K562 (cell line): ENCODE data around the gene DCTN2. TPM values are rescaled to one million over a fixed set of nuclear protein-coding genes. Genes with fewer than 3 reads are reported as not detected.

ENCODE experiments used
- BRCA1 ChIP-seq, 2 experiments: fragments of 450-650 bp in 1 of 2; sonication (generic) in 1 of 2; formaldehyde crosslinking in 1 of 2; IDR thresholded peaks; 2 replicates each; pipeline versions ENCODE4 v1.5.0 to v1.6.1; 2017 to 2020; ENCODE audit warnings: mild to moderate bottlenecking in 1 of 2, missing genetic modification reagents in 1 of 2
- ELF4 ChIP-seq: fragments of 450-650 bp; formaldehyde crosslinking; IDR thresholded peaks from 2 replicates; pipeline ENCODE4 v1.4.0; 2022; ENCODE audit warnings: missing genetic modification characterization
- EWSR1 ChIP-seq: fragments of 450-650 bp; IDR thresholded peaks from 2 replicates; pipeline ENCODE4 v1.6.1; 2018; ENCODE audit warnings: borderline replicate concordance, mild to moderate bottlenecking, low read depth, moderate library complexity; ENCODE audit not compliant: partially characterized antibody
- GATAD2B ChIP-seq: fragments of 450-650 bp; IDR thresholded peaks from 2 replicates; pipeline ENCODE4 v1.6.1; 2017; ENCODE audit warnings: mild to moderate bottlenecking, borderline replicate concordance
- HLTF ChIP-seq: fragments of 450-650 bp; IDR thresholded peaks from 2 replicates; pipeline ENCODE4 v1.6.1; 2016
- HNRNPUL1 ChIP-seq: fragments of 200-400 bp; formaldehyde crosslinking; IDR thresholded peaks from 2 replicates; pipeline ENCODE4 v1.6.1; 2017; ENCODE audit warnings: low read length
- KDM4B ChIP-seq, 2 experiments: fragments of 450-650 bp in 1 of 2; sonication (generic) in 1 of 2; IDR thresholded peaks; 2 replicates each; pipeline ENCODE4 v1.6.1; 2016 to 2017; ENCODE audit warnings: borderline replicate concordance in 2 of 2, antibody characterized with exemption in 1 of 2, low read depth in 1 of 2, mild to moderate bottlenecking in 1 of 2
- KDM5B ChIP-seq: fragments of 200-600 bp; sonication (generic); IDR thresholded peaks from 2 replicates; pipeline ENCODE4 v1.6.1; 2012; ENCODE audit warnings: low read depth, mild to moderate bottlenecking, moderate library complexity, low read length, control low read depth, inconsistent platforms; ENCODE audit not compliant: insufficient replicate concordance
- MYNN ChIP-seq, 2 experiments: sonication (generic); formaldehyde crosslinking in 1 of 2; IDR thresholded peaks; 2 replicates each; pipeline versions ENCODE4 v1.5.0 to v1.6.1; 2016 to 2020; ENCODE audit warnings: antibody characterized with exemption in 1 of 2, missing genetic modification reagents in 1 of 2
- NBN ChIP-seq: fragments of 450-650 bp; IDR thresholded peaks from 2 replicates; pipeline ENCODE4 v1.6.1; 2016; ENCODE audit warnings: low read depth, mild to moderate bottlenecking
- PPARD ChIP-seq: fragments of 250-450 bp; sonication (Bioruptor Pico); IDR thresholded peaks from 2 replicates; pipeline ENCODE4 v1.8.0; 2022; ENCODE audit warnings: inconsistent platforms, mild to moderate bottlenecking, moderate library complexity
- STAT5B ChIP-seq: fragments of 250-450 bp; sonication (Bioruptor Pico); IDR thresholded peaks from 2 replicates; pipeline ENCODE4 v1.8.0; 2021; ENCODE audit warnings: mild to moderate bottlenecking, inconsistent platforms
- TAF9B ChIP-seq: fragments of 450-650 bp; IDR thresholded peaks from 2 replicates; pipeline ENCODE4 v1.6.1; 2018; ENCODE audit warnings: mild to moderate bottlenecking; ENCODE audit not compliant: partially characterized antibody
- TAL1 ChIP-seq: fragments of 450-650 bp; IDR thresholded peaks from 2 replicates; pipeline ENCODE4 v1.6.1; 2016; ENCODE audit warnings: mild to moderate bottlenecking
- TARDBP ChIP-seq: fragments of 450-650 bp; IDR thresholded peaks from 2 replicates; pipeline ENCODE4 v1.6.1; 2016
- TRIM24 ChIP-seq, 2 experiments: fragments of 450-650 bp; IDR thresholded peaks; 2 replicates each; pipeline ENCODE4 v1.6.1; 2016
- WHSC1 ChIP-seq: IDR thresholded peaks from one replicate; pipeline ENCODE4 v1.6.1; 2012; ENCODE audit warnings: low read length, control low read depth, inconsistent platforms
- ZNF436 ChIP-seq: fragments of 250-450, 450-650 bp; sonication (Bioruptor Pico); formaldehyde crosslinking; IDR thresholded peaks from 2 replicates; pipeline ENCODE4 v1.7.0; 2020; ENCODE audit warnings: mild to moderate bottlenecking
- polyA plus RNA-seq, 8 experiments: library from polyadenylated mRNA; depleted of rRNA in 4 of 8; stranded (reverse) in 5 of 8; unstranded in 3 of 8; fragments of >200 nt; fragmentation: Nextera tagmentation in 2 of 8; fragmentation: Illumina TruSeq in 1 of 8; extraction: Ambion mirVana in 2 of 8; extraction: Trizol in 1 of 8; gene quantifications; 2 replicates each; pipeline versions ENCODE4 v1.2.1 to v1.2.3, GENCODE V29; 2011 to 2014; ENCODE audit warnings: inconsistent platforms in 1 of 8, missing spikeins in 1 of 8
- total RNA-seq, 7 experiments: library from RNA; depleted of rRNA in 6 of 7; stranded (reverse); fragments of >200 nt in 6 of 7; fragmentation: Illumina TruSeq in 2 of 7; extraction: Trizol in 2 of 7; gene quantifications; 2 replicates each; pipeline versions ENCODE4 v1.2.1 to v1.2.3, GENCODE V29; 2011 to 2021; ENCODE audit warnings: low replicate concordance in 1 of 7
- TF ChIP-seq, protein P1 (sequence below), 2 experiments: fragments of 200-800 bp in 1 of 2; sonication (Bioruptor generic) in 1 of 2; sonication (generic) in 1 of 2; formaldehyde crosslinking in 1 of 2; IDR thresholded peaks in 1 of 2; conservative IDR thresholded peaks in 1 of 2; 2 replicates each; pipeline versions ENCODE4 v1.5.0 to v1.6.1; 2016 to 2020; ENCODE audit warnings: missing compliant biosample characterization in 1 of 2, missing genetic modification characterization in 1 of 2, missing genetic modification reagents in 1 of 2
- TF ChIP-seq, protein P2 (sequence below): sonication (generic); formaldehyde crosslinking; IDR thresholded peaks from 2 replicates; pipeline ENCODE4 v1.8.0; 2022; ENCODE audit warnings: missing genetic modification reagents, mild to moderate bottlenecking, moderate library complexity, borderline replicate concordance
- TF ChIP-seq, protein P3 (sequence below): sonication (generic); formaldehyde crosslinking; IDR thresholded peaks from 2 replicates; pipeline ENCODE4 v1.8.0; 2022; ENCODE audit warnings: missing genetic modification reagents, mild to moderate bottlenecking, borderline replicate concordance
- TF ChIP-seq, protein P4 (sequence below): fragments of 250-450 bp; sonication (Bioruptor Pico); IDR thresholded peaks from 2 replicates; pipeline ENCODE4 v1.8.0; 2022; ENCODE audit warnings: moderate library complexity, mild to moderate bottlenecking, inconsistent platforms
- TF ChIP-seq, protein P5 (sequence below): sonication (generic); formaldehyde crosslinking; IDR thresholded peaks from 2 replicates; pipeline ENCODE4 v1.4.0; 2020; ENCODE audit warnings: mild to moderate bottlenecking, missing genetic modification reagents

The DCTN2 gene
- total and polyA plus RNA-seq, 9 of the 15 experiments (the other 6 are each of a cell fraction or from before 2014, with no cell fraction given), result 43.6 to 270 (median 125) TPM

DNA sequence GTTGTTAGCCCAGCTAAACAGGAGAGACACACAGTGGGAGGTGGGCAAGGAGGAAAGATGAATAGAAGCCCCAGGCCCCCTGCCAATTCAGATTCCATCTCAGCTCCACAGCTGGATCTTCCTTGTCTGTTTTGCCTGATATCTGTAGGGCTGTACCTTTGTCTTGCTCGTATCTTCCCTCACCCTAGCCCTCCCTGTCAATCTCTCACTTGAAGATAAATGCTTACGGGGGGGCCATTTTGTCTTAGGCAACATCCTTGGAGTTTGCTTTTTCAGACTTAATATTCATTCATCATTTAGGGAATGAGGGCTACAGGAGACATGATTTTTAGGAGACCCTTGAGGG lies 5.3 kb upstream of the DCTN2 start (continued):
- TF ChIP-seq, protein P1, sequence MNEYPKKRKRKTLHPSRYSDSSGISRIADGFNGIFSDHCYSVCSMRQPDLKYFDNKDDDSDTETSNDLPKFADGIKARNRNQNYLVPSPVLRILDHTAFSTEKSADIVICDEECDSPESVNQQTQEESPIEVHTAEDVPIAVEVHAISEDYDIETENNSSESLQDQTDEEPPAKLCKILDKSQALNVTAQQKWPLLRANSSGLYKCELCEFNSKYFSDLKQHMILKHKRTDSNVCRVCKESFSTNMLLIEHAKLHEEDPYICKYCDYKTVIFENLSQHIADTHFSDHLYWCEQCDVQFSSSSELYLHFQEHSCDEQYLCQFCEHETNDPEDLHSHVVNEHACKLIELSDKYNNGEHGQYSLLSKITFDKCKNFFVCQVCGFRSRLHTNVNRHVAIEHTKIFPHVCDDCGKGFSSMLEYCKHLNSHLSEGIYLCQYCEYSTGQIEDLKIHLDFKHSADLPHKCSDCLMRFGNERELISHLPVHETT (CRISPR knock-in tag; conservative IDR thresholded peaks at IDR 0.05 in 1 of 2, IDR thresholded peaks at IDR 0.05 in 1 of 2), result 0 out of 4 replicates have a peak, but pooled peaks of 1 of the 2 experiments have one; percentile 40
- TF ChIP-seq ZNF436 (CRISPR knock-in tag) (no peak), TARDBP (no peak), HNRNPUL1 (no peak), WHSC1 (no peak), KDM4B (IDR thresholded peaks at IDR 0.05; ENCODE audit: borderline replicate concordance in 2 of 2, low read depth in 1 of 2) (no peak), MYNN (IDR thresholded peaks at IDR 0.05) (0 out of 2 replicates have a peak, but pooled peaks have one; percentile 33), MYNN (CRISPR knock-in tag; IDR thresholded peaks at IDR 0.05) (no peak), EWSR1 (no peak), KDM5B (no peak), BRCA1 (IDR thresholded peaks at IDR 0.05) (no peak), BRCA1 (CRISPR knock-in tag; IDR thresholded peaks at IDR 0.05) (no peak), PPARD (CRISPR knock-in tag) (no peak), TRIM24 (IDR thresholded peaks at IDR 0.05) (peak; percentile 68 to 82), NBN (no peak), HLTF (no peak), GATAD2B (peak; percentile 78; the same call in 1 of the 2 replicates), STAT5B (CRISPR knock-in tag) (no peak), TAF9B (peak; percentile 31), ELF4 (CRISPR knock-in tag) (no peak), TAL1 (peak; percentile 95)
- TF ChIP-seq, protein P2, sequence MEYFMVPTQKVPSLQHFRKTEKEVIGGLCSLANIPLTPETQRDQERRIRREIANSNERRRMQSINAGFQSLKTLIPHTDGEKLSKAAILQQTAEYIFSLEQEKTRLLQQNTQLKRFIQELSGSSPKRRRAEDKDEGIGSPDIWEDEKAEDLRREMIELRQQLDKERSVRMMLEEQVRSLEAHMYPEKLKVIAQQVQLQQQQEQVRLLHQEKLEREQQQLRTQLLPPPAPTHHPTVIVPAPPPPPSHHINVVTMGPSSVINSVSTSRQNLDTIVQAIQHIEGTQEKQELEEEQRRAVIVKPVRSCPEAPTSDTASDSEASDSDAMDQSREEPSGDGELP (CRISPR knock-in tag), result peak; percentile 55; the same call in 1 of the 2 replicates
- TF ChIP-seq, protein P3, sequence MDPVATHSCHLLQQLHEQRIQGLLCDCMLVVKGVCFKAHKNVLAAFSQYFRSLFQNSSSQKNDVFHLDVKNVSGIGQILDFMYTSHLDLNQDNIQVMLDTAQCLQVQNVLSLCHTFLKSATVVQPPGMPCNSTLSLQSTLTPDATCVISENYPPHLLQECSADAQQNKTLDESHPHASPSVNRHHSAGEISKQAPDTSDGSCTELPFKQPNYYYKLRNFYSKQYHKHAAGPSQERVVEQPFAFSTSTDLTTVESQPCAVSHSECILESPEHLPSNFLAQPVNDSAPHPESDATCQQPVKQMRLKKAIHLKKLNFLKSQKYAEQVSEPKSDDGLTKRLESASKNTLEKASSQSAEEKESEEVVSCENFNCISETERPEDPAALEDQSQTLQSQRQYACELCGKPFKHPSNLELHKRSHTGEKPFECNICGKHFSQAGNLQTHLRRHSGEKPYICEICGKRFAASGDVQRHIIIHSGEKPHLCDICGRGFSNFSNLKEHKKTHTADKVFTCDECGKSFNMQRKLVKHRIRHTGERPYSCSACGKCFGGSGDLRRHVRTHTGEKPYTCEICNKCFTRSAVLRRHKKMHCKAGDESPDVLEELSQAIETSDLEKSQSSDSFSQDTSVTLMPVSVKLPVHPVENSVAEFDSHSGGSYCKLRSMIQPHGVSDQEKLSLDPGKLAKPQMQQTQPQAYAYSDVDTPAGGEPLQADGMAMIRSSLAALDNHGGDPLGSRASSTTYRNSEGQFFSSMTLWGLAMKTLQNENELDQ (CRISPR knock-in tag), result no peak
- TF ChIP-seq, protein P4, sequence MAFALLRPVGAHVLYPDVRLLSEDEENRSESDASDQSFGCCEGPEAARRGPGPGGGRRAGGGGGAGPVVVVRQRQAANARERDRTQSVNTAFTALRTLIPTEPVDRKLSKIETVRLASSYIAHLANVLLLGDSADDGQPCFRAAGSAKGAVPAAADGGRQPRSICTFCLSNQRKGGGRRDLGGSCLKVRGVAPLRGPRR (CRISPR knock-in tag), result no peak
- TF ChIP-seq, protein P5, sequence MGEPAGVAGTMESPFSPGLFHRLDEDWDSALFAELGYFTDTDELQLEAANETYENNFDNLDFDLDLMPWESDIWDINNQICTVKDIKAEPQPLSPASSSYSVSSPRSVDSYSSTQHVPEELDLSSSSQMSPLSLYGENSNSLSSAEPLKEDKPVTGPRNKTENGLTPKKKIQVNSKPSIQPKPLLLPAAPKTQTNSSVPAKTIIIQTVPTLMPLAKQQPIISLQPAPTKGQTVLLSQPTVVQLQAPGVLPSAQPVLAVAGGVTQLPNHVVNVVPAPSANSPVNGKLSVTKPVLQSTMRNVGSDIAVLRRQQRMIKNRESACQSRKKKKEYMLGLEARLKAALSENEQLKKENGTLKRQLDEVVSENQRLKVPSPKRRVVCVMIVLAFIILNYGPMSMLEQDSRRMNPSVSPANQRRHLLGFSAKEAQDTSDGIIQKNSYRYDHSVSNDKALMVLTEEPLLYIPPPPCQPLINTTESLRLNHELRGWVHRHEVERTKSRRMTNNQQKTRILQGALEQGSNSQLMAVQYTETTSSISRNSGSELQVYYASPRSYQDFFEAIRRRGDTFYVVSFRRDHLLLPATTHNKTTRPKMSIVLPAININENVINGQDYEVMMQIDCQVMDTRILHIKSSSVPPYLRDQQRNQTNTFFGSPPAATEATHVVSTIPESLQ (CRISPR knock-in tag), result no peak
